GM10266 (cell line): ENCODE measurements around the gene MAGI2.

Experiments
- DNase-seq: peaks from one replicate; pipeline ENCODE4 v3.0.0; 2012; ENCODE audit errors: extremely low spot score
- TF ChIP-seq, protein P1 (sequence below): IDR thresholded peaks from 2 replicates; pipeline ENCODE4 v1.5.1; 2012; ENCODE audit warnings: mild to moderate bottlenecking, low read depth; ENCODE audit not compliant: control insufficient read depth, insufficient read depth; ENCODE audit errors: missing control alignments

Gene MAGI2

GRCh38 chr7:78765943-78766729 is 687.3 kb downstream of the MAGI2 start:
- TF ChIP-seq, protein P1, sequence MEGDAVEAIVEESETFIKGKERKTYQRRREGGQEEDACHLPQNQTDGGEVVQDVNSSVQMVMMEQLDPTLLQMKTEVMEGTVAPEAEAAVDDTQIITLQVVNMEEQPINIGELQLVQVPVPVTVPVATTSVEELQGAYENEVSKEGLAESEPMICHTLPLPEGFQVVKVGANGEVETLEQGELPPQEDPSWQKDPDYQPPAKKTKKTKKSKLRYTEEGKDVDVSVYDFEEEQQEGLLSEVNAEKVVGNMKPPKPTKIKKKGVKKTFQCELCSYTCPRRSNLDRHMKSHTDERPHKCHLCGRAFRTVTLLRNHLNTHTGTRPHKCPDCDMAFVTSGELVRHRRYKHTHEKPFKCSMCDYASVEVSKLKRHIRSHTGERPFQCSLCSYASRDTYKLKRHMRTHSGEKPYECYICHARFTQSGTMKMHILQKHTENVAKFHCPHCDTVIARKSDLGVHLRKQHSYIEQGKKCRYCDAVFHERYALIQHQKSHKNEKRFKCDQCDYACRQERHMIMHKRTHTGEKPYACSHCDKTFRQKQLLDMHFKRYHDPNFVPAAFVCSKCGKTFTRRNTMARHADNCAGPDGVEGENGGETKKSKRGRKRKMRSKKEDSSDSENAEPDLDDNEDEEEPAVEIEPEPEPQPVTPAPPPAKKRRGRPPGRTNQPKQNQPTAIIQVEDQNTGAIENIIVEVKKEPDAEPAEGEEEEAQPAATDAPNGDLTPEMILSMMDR = no peak
- DNase-seq = no peak

GRCh38 chr7:78764571-78764970 is 688.9 kb downstream of the MAGI2 start:
- no peak for DNase-seq
- TF ChIP-seq, protein P1 = no peak

- no peak for DNase-seq
- TF ChIP-seq, protein P1 = no peak
Measured at GRCh38 chr7:78762625-78763024, 690.8 kb downstream of the MAGI2 start.

DNA sequence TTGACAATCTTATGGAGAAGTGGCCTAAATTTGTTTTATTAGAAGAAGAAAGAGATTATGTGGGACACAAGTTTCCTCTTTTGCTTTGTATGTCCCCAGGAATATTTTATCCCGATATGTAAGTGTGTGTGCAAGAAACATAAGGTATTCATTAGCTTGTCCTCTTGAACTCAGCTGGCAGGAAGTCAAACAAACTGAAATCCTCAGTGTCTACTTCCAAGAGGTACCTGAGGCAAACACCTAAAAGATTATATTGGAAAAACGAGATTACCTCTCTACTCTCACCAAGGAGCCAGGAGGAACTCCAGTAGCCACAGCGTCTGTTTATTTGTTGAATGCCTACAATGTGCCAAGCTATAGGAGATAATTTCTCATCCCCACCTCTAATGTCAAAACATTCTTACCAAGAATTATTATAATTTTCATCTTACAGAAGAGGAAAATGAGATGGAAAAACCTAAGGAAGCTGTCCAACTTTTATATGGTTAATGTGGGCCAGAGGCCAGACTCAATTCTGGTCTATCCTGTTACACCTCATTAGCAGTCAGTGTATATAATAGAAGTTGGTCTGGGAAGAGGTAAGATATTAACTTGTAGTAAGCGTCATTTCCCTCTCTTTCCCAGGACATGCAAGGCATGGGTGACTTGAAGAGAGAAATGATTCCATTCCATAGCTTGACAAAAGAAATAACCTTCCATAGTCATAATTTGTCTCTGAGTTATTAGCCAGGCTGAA is 692.7 kb downstream of the MAGI2 start:
- no peak for DNase-seq
- TF ChIP-seq, protein P1 = no peak

DNA sequence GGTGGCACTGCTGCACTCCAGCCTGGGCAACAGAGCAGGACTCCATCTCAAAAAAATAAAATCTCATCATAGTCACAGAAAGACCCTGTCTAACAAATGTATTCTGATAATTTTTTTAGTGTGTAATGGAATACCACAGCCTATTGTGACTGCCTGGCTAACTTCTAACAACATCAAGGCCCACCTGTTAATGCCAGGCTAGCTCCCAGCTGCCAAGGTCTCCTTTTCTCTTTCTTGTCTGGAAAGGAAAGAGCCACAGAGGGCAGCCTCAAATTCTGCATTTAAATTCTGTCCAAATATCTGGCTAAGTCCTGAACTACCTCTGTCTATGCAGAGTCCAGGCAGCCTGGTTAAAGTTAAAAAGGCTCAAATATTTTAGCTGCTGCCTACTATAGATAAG is 700.9 kb downstream of the MAGI2 start:
- TF ChIP-seq, protein P1 = no peak
- no peak for DNase-seq

- TF ChIP-seq, protein P1 = no peak
- DNase-seq = no peak
Measured at GRCh38 chr7:78751253-78751652, 702.2 kb downstream of the MAGI2 start.
